GM19438 (cell line): ENCODE data around the gene FBXO24.
"Not testable (repeated sequence)": the region's sequence is repeated elsewhere in the genome, so short reads cannot be mapped to it uniquely, and the experiment has no call there.

ENCODE experiments used
- ATAC-seq: cut with Tn5 transposase; IDR thresholded peaks from one replicate; pipeline ENCODE4 v1.9.1; 2021; ENCODE audit warnings: low read depth; ENCODE audit not compliant: unreplicated experiment

The FBXO24 gene, protein sequence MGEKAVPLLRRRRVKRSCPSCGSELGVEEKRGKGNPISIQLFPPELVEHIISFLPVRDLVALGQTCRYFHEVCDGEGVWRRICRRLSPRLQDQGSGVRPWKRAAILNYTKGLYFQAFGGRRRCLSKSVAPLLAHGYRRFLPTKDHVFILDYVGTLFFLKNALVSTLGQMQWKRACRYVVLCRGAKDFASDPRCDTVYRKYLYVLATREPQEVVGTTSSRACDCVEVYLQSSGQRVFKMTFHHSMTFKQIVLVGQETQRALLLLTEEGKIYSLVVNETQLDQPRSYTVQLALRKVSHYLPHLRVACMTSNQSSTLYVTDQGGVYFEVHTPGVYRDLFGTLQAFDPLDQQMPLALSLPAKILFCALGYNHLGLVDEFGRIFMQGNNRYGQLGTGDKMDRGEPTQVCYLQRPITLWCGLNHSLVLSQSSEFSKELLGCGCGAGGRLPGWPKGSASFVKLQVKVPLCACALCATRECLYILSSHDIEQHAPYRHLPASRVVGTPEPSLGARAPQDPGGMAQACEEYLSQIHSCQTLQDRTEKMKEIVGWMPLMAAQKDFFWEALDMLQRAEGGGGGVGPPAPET

DNA sequence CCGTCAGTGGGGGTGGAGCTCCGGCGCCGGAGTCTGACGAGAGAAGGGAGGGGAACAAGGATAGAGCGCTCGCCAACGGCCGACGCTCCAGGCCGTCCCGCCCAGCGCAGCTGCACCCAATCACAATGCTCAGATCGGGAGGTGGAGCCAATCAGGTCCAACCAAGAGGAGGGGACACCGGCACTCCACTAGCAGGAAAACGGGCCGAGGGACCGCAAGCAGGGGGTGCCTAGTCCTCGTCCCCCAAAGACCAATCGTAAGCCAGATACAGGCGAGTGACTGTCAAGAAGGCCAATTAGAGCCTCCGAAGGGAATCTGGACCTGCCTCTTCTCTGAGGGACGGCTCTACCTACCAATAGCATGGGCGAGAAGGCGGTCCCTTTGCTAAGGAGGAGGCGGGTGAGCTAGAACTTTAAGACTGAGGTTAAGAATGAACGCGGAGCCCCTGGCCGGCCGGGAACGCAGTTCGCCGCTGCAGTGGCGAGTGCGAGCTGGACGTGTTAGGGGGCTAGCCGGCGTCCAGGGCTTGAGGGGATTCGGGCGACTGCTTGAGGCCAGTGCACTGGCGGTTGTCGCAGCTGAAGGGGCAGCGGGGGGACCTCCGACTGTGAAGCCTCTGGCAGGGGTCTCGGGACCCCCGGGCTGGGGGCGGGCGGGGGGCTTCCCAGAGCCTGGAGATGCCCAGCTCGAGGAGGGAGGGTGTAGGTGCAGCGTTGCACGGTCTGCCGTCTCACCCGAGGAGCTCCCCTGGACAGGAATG is at the start of gene FBXO24:
Gene FBXO24 (plus strand): TSS at position 63 of the 760 bp plus-strand sequence. CDS start 298 bp downstream, at position 361.
- peak; percentile 84 for ATAC-seq

DNA sequence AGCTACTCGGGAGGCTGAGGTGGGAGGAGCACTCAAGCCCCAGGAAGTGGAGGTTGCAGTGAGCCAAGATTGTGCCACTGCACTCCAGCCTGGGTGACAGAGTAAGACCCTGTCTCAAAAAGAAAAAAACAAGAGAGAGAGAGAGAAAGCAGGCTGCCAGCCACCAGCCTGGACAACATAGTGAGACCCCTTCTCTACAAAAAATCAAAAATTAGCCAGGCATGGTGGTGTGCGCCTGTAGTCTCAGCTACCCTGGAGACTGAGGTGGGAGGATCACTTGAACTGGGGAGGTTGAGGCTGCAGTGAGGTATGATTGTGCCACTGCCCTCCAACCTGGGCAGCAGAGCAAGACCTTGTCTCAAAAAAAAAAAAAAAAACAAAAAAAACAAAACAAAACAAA is 49.4 kb upstream of the FBXO24 start:
- not testable (repeated sequence) for ATAC-seq

DNA sequence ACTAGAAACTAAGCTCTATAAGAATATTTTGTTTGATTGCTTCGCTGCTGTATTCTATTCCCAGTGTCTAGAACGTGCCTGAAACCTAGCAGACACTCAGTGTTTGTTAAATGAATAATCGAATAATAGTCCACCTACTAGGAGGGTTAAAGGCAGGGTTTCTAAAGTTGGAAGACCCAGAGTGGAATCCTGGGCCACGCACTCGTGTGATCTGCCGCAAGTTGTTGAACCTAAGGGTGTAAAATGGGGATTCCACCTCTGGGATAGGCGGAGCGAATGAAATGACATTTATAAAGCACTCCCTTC is 47.8 kb upstream of the FBXO24 start:
- no peak for ATAC-seq

- ATAC-seq, result peak; percentile 93
Measured at GRCh38 chr7:100538654-100539435, 47.3 kb upstream of the FBXO24 start, which contains the start of gene AGFG2. Gene AGFG2 (plus strand): TSS chr7:100539203. CDS start chr7:100539347, 144 bp downstream.

DNA sequence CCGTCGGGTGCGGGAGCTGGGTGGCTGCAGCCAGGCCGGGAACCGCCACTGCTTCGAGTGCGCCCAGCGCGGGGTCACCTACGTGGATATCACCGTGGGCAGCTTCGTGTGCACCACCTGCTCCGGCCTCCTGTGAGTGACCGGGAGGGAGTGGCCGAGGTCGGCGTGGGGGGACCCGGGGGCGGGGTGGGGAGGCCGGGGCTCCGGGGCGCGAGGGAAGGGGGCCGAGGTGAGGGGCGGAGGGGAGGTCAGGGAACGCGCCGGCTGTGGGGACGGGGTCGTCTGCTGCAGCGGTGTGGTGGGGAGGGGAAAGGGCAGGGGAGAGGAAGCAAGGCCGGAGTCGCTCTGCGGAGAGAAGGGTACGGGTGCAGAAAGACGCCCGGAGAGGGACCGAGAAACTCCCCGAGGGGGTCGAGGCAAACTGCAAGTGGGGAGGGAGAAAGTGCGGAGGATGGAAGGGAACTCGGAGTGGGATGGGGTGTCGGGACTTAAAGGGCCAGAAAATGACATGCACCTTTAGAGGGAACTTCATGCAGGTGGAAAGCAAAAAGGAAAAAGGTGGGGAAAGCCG is 46.6 kb upstream of the FBXO24 start:
- ATAC-seq, result no peak

GRCh38 chr7:100540073-100540723 is 45.9 kb upstream of the FBXO24 start:
- ATAC-seq, result no peak

GRCh38 chr7:100541309-100541708 is 44.8 kb upstream of the FBXO24 start:
- ATAC-seq, result not testable (repeated sequence)

GRCh38 chr7:100543586-100543985 is 42.5 kb upstream of the FBXO24 start:
- no peak for ATAC-seq

DNA sequence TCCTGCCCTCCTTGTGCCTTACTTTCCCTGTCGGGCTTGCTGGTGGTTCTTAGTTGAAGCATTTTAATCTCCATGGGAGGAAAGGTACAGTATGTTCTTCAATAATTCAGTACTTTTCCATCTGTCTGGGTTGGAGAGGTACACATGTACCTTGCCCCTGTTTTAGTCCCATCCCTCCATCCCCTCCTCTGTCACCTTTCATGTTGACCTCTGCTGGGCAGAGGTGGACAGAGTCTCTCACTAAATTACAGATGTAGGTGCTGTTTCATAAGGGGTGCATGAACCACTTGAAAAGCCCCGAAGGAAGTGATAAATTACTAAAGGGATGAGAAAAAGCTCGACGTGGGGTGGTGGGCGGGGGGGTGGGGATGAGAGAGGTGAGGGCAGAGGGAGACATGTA is 41.7 kb upstream of the FBXO24 start:
- ATAC-seq, result no peak

DNA sequence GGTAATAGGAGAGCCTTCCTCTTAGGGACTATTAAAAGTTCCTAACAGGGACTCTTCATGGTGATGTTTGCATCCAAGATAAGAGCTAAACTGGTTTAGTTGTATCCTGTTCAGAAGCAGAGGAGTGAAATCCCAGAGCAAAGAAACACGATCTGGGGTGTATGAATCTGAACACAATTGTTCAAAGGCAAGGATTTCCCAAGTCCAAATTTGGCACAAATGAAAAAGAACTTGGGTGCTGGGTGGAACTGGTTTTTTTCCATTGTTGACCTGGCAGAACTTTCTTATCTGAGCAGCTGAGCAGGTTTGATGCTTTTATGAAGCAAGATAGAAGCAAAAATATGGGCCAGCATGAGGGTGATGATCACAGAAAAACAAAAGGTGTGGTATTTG is 41.2 kb upstream of the FBXO24 start:
- no peak for ATAC-seq

GRCh38 chr7:100545360-100546128 is 40.6 kb upstream of the FBXO24 start:
- peak; percentile 37 for ATAC-seq

DNA sequence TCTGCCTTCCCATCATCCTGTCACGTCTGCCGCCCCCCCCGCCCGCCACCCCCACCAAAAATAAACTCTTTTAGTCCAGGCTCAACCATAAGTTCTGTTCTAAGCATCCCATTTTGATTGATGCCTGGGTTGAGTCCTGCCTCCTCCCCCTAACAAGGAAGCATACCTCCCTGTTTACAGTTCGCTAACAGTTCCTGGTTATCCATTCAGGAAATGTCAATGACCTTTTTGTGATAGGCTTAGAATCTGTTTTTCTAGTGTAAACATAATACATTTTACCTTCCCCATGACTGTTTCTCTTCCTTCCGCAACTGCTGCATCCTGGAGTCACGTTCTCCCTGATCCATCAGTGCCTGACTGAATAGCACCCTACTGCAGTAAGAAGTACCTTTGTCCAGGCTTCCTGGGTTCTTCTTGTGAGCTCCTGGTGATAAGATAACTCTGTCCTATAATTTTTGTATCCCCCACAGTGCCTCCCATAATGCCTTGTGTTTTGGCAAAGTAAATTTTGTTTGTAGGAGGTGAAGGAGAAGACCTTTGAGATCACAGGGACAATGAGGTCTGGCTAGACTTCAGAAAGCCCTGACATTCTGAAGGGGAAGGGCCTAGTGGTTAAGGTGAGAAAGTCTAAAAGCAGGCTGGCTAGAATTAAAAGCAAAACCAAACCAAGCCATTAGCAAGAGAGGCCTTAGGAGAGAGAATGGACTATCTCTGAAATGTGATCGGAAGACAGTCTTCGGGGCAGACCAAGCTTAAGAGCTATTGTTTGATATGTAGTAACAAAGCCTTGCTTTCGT is 39.8 kb upstream of the FBXO24 start:
- ATAC-seq, result no peak

GRCh38 chr7:100546926-100547800 is 39.0 kb upstream of the FBXO24 start:
- ATAC-seq, result no peak

- no peak for ATAC-seq
Measured at GRCh38 chr7:100547872-100548271, 38.3 kb upstream of the FBXO24 start.

DNA sequence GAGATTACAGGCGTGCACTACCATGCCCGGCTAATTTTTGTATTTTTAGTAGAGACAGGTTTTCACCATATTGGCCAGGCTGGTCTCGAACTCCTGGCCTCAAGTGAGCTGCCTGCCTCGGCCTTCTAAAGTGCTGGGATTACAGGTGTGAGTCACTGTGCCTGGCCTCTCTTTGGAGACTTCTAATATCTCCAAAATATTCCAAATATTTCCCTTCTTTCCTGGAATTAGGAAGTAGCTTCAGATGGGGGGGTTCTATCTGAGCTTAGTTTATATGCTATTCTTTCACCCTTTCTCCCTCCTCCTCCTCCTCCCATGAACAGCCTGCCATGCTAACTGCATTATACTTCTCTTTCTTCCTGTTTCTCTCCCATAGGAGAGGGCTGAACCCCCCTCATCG is 37.7 kb upstream of the FBXO24 start:
- not testable (repeated sequence) for ATAC-seq

DNA sequence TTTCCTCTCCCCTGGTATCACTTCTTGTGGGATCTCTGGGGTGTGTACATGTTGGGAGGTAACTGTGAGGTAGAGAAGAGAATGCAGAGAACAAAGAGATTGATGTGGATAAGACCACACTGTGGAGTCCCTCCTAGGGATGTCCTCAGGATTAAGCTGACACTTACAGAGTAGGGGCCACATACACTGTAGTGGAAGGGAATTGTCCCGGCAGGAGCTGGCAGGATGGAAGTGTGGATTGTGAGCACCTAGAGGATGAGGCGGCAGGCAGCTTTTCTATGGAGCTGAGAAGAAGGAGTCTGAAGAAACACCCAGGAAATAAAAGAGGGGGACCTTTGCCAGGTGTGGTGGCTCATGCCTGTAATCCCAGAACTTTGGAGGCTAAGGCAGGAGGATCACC is 33.6 kb upstream of the FBXO24 start:
- ATAC-seq, result no peak

- ATAC-seq, result no peak
Measured at GRCh38 chr7:100553032-100553431, 33.1 kb upstream of the FBXO24 start.
